NB4 (cell line): ENCODE data around the gene IL1F10.

Experiments
- CTCF ChIP-seq: IDR thresholded peaks from one replicate; pipeline ENCODE4 v1.5.1; 2012; ENCODE audit warnings: low read depth, low read length
- MAX ChIP-seq: IDR thresholded peaks from 2 replicates; pipeline ENCODE4 v1.6.1; 2011; ENCODE audit warnings: low read depth, low read length
- MYC ChIP-seq: IDR thresholded peaks from 2 replicates; pipeline ENCODE4 v1.6.1; 2011; ENCODE audit warnings: low read depth, low read length
- POLR2A ChIP-seq: IDR thresholded peaks from 2 replicates; pipeline ENCODE4 v1.6.1; 2011; ENCODE audit warnings: mild to moderate bottlenecking; ENCODE audit not compliant: insufficient read length; ENCODE audit errors: extremely low read depth

- TF ChIP-seq POLR2A = no peak
- no peak for TF ChIP-seq CTCF
- no peak for TF ChIP-seq MYC
- TF ChIP-seq MAX = no peak
Observed at GRCh38 chr2:113104054-113104611, 36.4 kb downstream of the IL1F10 start.
